OCI-LY3 (cell line): ENCODE measurements around the gene GNAS-AS1.

Experiments used
- H2AFZ ChIP-seq: fragments of 200-600, 300-600 bp; shearing (Covaris generic); 2 replicates; pipeline ENCODE4 v1.6.0; 2014; ENCODE audit warnings: antibody characterized with exemption, low read depth, low read length
- H3K27ac ChIP-seq: fragments of 200-600, 300-600 bp; sonication (generic); 2 replicates; pipeline ENCODE4 v1.5.1; 2014; ENCODE audit warnings: mild to moderate bottlenecking, low read length, moderate library complexity, mixed read lengths
- H3K27me3 ChIP-seq: fragments of 200-600, 300-600 bp; sonication (generic); 2 replicates; pipeline ENCODE4 v1.6.1; 2014; ENCODE audit warnings: low read depth, low read length, mixed read lengths
- H3K36me3 ChIP-seq: fragments of 200-600, 300-600 bp; sonication (generic); replicated peaks from 2 replicates; pipeline ENCODE3; 2014; ENCODE audit warnings: low read depth, low read length, mixed read lengths
- H3K4me1 ChIP-seq: fragments of 300-600, 200-600 bp; sonication (generic); 2 replicates; pipeline ENCODE4 v1.6.1; 2014; ENCODE audit warnings: low read length, mixed read lengths
- H3K4me2 ChIP-seq: fragments of 200-600, 300-600 bp; sonication (generic); 2 replicates; pipeline ENCODE4 v1.6.1; 2014; ENCODE audit warnings: low read length, mixed read lengths
- H3K4me3 ChIP-seq: fragments of 300-600, 200-600 bp; sonication (generic); 2 replicates; pipeline ENCODE4 v1.5.1; 2014; ENCODE audit warnings: antibody characterized with exemption, mild to moderate bottlenecking, low read length, moderate library complexity
- H3K79me2 ChIP-seq: fragments of 300-600, 200-600 bp; shearing (Covaris generic); 2 replicates; pipeline ENCODE4 v1.6.1; 2014; ENCODE audit warnings: mild to moderate bottlenecking, low read length, mixed read lengths
- H3K9ac ChIP-seq: fragments of 300-600, 200-600 bp; shearing (Covaris generic); 2 replicates; pipeline ENCODE4 v1.6.0; 2014; ENCODE audit warnings: mild to moderate bottlenecking, low read length, moderate library complexity
- H3K9me3 ChIP-seq: fragments of 200-600, 300-600 bp; shearing (Covaris generic); 2 replicates; pipeline ENCODE4 v1.6.1; 2014; ENCODE audit warnings: low read length, mixed read lengths; ENCODE audit not compliant: insufficient read depth
- H4K20me1 ChIP-seq: fragments of 200-600, 300-600 bp; sonication (generic); 2 replicates; pipeline ENCODE4 v1.6.1; 2016; ENCODE audit warnings: low read length, mixed read lengths; ENCODE audit not compliant: insufficient read depth
- CTCF ChIP-seq: fragments of 200-600, 300-600 bp; sonication (generic); IDR thresholded peaks from 2 replicates; pipeline ENCODE4 v1.5.1; 2014; ENCODE audit warnings: antibody characterized with exemption, low read length, low read depth
- EZH2phosphoT487 ChIP-seq: fragments of 200-600 bp; shearing (Covaris generic); IDR thresholded peaks from 2 replicates; pipeline ENCODE4 v1.6.1; 2018; ENCODE audit warnings: antibody characterized with exemption, mixed run types, low read depth

GNAS-AS1 gene

GRCh38 chr20:58777657-58778056, 73.0 kb downstream of the GNAS-AS1 start:
- Histone ChIP-seq H2AFZ (no peak overlapping the region), H3K27me3 (peaks cover 88% of the 10 kb centered on the region), H3K36me3 (no peaks in the 10 kb centered on the region), H3K4me1 (no peaks in the 10 kb centered on the region), H3K4me3 (no peak overlapping the region), H3K9me3 (no peaks in the 10 kb centered on the region), H3K79me2 (no peaks in the 10 kb centered on the region), H3K9ac (no peak overlapping the region), H4K20me1 (no peaks in the 10 kb centered on the region), H3K4me2 (no peak overlapping the region), H3K27ac (no peak overlapping the region)
- TF ChIP-seq CTCF (no peak), EZH2phosphoT487 (no peak)

GRCh38 chr20:58776109-58776508, 74.6 kb downstream of the GNAS-AS1 start:
- Histone ChIP-seq H2AFZ (no peak overlapping the region), H3K27me3 (peaks cover 83% of the 10 kb centered on the region)

GRCh38 chr20:58775371-58775770, 75.3 kb downstream of the GNAS-AS1 start:
- Histone ChIP-seq H3K9ac (no peak overlapping the region), H3K79me2 (no peaks in the 10 kb centered on the region), H4K20me1 (no peaks in the 10 kb centered on the region), H3K4me1 (no peaks in the 10 kb centered on the region), H3K4me2 (no peak overlapping the region), H2AFZ (no peak overlapping the region), H3K27me3 (peaks cover 83% of the 10 kb centered on the region), H3K36me3 (no peaks in the 10 kb centered on the region), H3K27ac (no peak overlapping the region), H3K9me3 (no peaks in the 10 kb centered on the region), H3K4me3 (no peak overlapping the region)
- no peak for TF ChIP-seq CTCF
- no peak for TF ChIP-seq EZH2phosphoT487

More at GRCh38 chr20:58776109-58776508, 74.6 kb downstream of the GNAS-AS1 start:
- no peak overlapping the region for H3K9ac ChIP-seq
- H4K20me1 ChIP-seq: no peaks in the 10 kb centered on the region
- no peak overlapping the region for H3K4me2 ChIP-seq
- H3K27ac ChIP-seq: no peak overlapping the region
- H3K79me2 ChIP-seq: no peaks in the 10 kb centered on the region
- no peaks in the 10 kb centered on the region for H3K4me1 ChIP-seq
- TF ChIP-seq CTCF (no peak), EZH2phosphoT487 (no peak)
- no peak overlapping the region for H3K4me3 ChIP-seq
- H3K36me3 ChIP-seq: no peaks in the 10 kb centered on the region
- no peaks in the 10 kb centered on the region for H3K9me3 ChIP-seq

GRCh38 chr20:58774667-58775263, 75.9 kb downstream of the GNAS-AS1 start:
- Histone ChIP-seq H3K4me2 (no peak overlapping the region), H2AFZ (no peak overlapping the region), H3K4me3 (no peak overlapping the region), H3K27me3 (peaks cover 80% of the 10 kb centered on the region), H3K4me1 (no peaks in the 10 kb centered on the region), H3K9me3 (no peaks in the 10 kb centered on the region), H3K9ac (no peak overlapping the region), H3K36me3 (no peaks in the 10 kb centered on the region), H3K27ac (no peak overlapping the region), H4K20me1 (no peaks in the 10 kb centered on the region), H3K79me2 (no peaks in the 10 kb centered on the region)
- no peak for TF ChIP-seq EZH2phosphoT487
- TF ChIP-seq CTCF: no peak
